UCSD-AML1 (cell line): ENCODE results near the gene GPATCH3.
"Not testable (repeated sequence)": the region's sequence is repeated elsewhere in the genome, so short reads cannot be mapped to it uniquely, and the experiment has no call there.

ENCODE experiments used
- DNase-seq: peaks from one replicate; lab custom pipeline; 2025; ENCODE audit not compliant: unreplicated experiment; lab: John Stamatoyannopoulos, UW

Gene GPATCH3

DNA sequence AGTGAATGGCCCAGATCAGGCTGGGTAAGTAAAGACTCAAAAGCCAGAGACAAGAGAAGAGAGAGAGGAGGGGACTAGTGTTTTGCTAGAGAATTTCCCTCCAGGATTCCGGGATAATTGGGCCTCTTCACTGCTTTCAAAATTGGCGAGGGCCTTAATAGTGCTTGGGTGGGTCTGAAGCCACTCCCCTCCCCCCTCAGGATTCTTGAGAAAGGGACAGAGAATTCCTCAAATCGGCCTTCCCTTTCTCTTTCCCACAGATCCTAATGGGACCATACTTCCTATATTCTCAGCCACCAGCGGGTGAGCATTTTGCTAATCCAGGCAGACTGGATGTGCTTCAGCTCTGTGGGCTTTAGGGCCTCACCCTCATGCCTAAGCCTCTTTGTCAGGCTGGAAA, 25.4 kb downstream of the GPATCH3 start:
- DNase-seq: no peak

DNA sequence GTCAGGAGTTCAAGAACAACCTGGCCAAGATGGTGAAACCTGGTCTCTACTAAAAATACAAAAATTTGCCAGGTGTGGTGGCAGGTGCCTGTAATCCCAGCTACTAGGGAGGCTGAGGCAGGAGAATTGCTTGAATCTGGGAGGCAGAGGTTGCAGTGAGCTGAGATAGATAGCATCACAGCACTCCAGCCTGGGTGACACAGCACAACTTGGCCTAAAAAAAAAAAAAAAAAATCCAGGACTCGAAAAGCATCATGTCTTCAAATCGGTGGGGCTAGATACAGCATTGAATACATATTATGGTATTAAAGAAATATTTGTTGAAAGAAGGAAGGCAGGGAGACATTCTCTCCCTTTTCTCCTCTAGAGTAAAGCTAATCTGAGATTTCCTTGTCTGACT, 27.2 kb downstream of the GPATCH3 start:
- not testable (repeated sequence) for DNase-seq

DNA sequence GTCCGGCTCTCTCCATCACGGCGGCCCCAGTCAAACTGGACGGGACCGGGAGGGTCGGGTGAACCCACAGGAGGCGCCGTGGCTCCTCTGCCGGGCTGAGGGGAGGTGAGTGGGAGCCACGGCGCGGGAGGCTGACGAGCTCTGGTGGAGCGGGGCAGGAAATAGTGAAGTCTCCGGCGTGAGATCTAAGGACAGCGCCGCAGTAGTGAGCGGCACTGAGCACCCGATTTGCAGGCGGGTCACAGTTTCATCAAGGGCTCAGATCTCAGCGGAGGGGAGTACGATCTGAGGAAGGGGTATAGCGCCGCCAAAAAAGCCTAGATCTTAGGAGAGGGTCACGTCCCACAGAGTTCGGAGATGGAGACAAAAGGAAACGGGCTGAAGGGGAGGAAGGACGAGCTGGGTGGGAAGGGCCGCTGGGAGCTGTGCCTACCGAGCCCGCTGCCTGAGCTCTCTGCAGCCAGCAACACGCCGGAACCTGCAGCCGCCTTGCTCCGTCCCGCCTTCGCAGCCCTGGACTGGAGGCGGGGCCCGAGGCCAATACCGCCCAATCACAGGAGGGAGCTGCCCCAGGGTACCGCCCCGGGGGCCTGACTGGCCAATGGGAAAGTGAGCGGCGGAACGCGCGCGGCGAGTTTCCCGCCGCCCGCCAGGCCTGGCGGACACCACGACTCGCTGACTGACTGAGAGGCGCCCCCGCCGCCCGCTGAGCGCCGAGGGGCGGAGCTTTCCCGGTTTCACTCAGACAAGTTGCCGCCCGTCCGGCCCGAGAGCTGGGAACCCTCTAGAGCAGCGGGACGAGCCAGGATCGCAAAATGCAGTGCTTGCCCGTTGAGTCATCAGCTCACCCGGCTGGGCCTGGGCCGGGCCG, 35.4 kb downstream of the GPATCH3 start:
- peak; percentile 96 for DNase-seq

DNA sequence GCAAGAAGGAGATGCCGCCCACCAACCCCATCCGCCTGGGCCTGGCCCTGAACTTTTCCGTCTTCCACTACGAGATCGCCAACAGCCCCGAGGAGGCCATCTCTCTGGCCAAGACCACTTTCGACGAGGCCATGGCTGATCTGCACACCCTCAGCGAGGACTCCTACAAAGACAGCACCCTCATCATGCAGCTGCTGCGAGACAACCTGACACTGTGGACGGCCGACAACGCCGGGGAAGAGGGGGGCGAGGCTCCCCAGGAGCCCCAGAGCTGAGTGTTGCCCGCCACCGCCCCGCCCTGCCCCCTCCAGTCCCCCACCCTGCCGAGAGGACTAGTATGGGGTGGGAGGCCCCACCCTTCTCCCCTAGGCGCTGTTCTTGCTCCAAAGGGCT, 36.6 kb downstream of the GPATCH3 start:
- no peak for DNase-seq

DNA sequence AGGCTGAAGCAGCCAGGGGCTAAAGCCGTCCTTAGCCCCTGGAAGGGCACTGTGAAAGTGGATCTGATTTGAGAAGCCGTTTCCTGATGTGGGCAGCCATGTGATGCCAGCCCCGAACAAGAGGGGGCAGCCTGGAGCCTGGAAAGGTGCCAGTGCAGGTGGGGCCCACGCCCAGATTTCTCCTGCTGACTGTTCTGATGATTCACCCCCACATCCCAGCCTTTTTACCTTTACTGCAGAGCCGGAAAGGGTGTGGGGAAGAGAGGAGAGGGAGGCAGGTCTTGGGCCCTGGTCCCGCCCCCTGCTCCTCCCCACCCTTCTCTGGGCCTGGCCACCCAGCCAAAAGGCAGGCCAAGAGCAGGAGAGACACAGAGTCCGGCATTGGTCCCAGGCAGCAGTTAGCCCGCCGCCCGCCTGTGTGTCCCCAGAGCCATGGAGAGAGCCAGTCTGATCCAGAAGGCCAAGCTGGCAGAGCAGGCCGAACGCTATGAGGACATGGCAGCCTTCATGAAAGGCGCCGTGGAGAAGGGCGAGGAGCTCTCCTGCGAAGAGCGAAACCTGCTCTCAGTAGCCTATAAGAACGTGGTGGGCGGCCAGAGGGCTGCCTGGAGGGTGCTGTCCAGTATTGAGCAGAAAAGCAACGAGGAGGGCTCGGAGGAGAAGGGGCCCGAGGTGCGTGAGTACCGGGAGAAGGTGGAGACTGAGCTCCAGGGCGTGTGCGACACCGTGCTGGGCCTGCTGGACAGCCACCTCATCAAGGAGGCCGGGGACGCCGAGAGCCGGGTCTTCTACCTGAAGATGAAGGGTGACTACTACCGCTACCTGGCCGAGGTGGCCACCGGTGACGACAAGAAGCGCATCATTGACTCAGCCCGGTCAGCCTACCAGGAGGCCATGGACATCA, 37.2 kb downstream of the GPATCH3 start, which contains the start of gene SFN:
TSS of gene SFN (plus strand) at position 369 of the 904 bp plus-strand sequence. CDS start at position 433, 64 bp downstream.
- peak; percentile 36 for DNase-seq

DNA sequence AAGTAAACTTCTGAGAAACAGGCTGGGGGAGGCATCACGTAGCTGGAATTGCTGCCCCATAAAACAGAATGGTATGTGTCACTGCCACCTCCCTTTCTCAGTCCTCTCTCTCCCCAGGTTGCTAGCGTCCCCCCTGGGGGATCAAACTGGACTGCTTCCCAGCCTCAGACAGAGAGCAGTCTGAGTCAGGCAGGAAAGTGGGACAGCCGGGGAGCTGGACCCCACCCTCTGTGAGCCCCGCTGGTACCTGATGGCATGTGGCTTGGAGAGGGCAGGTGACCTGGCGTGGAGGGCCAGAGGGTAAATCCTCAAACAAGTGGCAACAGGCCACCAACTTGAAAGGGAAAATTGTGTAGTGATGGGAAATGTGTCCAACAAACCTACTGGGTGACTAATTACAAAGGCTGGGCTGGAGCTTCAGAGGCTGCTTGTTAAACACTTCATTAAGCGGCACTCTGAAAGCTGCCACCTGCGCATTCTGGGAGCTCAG, 38.3 kb downstream of the GPATCH3 start:
- no peak for DNase-seq

DNA sequence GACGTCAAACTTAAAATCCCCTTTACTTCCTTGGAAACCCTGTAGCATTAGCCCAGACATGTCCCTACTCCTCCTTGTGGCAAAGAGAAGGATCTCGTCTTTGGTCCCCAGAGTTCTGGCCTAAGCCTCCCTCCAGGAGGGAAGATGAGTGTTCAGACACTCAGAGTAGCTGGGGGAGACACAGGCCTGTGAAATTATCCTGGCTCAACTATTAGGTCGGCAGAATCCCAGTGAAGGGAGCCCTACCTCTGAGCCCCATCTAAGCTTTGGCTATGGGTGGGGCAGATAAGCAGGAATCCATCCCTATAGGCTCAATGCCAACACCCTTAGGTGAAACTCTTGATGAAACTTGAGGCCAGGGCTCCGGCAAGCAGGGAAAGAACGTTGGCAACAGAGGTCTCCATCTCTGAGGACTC, 39.0 kb downstream of the GPATCH3 start:
- DNase-seq: no peak

DNA sequence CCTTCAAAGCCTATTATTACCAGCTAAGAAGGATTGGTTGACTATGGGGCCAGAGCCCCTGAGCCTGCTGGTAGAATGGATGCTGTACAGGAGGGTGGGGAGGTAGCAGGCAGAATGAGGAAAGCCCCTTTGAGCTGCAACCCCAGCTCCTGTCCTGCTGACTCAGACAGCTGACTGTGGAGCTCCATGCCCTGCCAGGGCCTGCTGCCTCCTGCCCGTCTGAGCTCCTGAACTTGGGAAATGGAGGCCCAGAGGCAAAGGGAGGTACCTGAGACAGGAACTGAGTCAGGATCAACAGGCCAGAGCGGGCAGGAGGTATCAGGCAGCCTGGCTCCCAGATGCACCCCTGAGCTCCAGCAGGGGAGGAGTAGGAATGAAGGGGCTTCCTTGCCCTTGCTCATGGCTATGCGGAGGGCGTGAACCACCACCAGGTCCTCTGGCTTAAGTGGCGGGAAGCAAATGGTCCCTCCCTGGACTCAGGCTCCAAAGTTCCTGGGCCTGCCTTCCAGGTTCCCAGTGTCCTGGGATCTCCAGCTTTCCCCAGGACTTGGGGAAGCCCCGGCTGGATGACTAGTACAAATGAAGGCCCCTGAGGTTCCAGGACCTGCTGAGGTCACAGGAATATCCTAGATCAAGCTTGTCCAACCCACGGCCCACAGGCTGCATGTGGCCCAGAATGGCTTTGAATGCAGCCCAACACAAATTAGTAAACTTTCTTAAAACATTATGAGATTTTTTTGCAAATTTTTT, 41.2 kb downstream of the GPATCH3 start:
- no peak for DNase-seq

DNA sequence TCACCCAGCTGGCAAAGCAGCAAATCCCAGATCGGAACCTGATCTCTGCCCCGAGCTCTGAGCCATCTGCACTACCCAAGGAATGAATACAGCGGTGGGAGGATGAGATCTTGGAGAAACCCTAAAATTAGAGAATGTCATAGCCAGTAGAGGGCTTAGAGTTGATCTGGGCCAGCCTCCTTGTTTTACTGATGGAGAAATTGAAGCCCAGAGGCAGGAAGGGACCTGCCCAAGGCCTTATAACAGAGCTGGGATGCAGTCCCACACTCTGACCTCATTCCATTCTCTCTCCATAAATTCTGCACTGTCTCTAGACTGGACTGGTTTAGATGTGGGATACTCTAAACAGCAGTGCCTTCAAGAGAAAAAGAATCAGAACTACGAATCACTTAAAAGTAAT, 42.1 kb downstream of the GPATCH3 start:
- no peak for DNase-seq

DNA sequence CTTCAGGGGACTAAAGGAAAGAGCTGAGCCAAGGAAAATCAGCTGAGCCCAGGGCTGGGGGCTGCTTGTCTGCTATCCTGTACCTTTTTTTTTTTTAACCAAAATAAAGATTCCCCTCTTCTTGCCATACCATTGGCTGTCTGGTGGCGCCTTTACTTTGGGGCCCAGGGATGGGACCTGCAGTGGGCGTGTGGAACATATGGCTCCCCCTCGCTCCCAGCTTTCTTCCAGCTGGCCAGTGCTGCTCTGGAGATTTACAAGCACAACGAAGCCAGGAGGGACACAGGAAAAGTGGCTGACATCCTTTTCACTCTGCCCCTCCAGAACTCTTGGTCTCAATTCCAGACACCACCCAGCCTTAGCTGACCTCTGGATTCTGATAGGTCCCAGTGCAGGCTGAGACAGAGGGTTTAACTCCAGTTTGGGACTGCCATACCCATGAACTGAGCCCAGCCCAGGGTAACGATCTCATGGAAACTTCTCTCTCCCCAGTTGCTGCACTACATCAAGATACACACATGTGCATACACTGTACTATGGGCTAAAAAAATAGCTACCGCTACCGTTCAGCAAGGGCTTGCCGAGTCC, 42.7 kb downstream of the GPATCH3 start:
- no peak for DNase-seq

DNA sequence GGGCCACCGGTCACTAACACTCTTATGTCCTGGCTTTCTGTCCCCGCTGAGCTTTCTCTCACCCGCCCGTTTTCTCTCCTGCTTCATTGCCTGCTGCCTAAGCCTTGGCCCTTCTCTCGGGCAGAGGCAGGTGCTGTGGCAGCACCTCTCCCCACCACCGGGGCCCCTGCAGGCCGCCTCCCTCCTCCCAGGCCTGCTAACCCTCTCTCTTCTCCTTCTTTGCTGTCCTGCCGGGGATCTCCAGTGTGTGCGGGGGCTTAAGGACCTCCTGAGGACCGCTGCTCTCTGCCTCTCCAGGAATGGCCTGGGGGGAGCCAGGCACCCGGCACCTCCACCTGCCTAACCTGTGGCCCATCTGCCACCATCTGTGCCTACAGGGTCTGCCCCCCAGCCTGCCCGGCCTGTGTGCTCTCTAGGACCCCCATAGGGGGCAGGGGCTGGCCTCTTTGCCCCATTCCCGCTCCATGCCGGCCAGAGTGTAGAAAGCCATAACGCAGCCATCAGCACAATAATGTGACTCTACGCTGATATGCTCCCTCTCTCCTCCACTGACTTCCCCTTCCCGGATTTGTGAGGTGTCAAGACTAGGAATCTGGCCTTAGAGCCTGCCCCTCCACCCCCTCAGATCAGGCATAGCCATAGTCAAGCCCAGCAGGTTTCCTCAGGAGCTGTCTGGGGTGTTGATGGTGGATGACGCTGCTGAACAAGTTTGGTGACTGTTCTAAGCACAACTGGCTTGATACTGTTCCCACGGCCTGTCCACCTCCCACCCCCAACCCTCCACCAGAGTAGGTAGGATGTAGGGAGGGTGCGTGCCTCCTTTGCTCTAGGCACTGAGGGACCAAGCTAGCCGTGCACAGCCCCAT, 43.4 kb downstream of the GPATCH3 start:
- no peak for DNase-seq

DNA sequence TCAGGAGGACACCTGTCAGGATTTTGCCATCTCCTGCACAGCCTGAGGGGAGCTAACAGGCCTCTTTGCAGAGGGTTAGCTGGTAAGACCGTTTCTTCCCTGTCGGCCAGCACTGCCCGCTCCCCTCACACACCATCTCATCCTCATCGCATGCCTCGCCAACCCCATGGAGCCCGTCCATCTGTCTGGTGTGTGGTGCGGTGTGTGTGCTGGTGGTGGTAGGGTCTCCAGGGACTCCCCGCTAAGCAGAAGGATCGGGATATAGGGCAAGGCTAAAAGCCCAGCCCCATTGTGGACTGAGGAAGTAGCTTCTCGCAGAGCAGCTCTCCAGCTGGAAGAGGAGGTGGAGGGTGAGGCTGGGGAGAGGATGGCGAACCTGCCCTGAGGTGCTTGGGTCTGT, 44.1 kb downstream of the GPATCH3 start:
- DNase-seq: no peak

DNA sequence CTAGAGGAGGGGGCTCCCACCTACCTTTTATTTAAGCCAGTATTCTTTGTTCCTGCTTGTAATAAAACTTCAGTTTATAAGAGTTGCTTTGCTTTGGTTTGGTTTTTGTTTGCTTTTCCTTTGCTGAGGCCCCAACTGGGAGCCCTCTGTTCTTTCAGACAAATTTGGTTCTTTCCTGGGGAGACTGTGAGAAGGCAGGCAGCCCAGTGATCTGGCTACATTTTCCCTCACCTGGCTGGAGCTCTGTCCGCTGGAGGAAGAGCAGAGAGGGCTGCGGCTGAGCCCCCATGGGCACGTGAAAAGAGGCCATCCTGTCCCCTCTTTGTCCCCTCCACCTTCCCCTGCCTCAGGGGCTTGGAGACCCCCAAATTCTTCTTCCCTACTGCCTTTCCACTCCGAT, 44.6 kb downstream of the GPATCH3 start:
- no peak for DNase-seq

DNA sequence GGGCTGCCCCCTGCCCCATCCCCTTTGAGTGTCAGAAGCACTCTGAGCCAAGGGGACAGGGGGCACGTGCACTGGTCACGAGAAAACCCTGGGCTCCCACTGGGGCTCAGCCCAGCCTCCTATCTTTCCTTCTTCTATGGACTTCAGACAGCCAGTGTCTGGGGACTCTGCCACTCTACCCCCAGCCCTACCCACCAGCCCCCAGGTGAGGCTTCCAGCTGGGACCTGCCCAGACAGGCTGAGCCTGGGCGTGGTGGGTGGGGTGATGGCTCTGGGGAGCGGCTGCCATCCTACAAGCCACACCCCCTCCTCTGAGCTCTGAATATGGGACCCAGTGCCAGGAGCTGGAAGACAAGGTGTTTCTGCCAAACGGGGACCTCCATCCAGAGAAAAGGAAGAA, 45.4 kb downstream of the GPATCH3 start:
- DNase-seq: no peak

DNA sequence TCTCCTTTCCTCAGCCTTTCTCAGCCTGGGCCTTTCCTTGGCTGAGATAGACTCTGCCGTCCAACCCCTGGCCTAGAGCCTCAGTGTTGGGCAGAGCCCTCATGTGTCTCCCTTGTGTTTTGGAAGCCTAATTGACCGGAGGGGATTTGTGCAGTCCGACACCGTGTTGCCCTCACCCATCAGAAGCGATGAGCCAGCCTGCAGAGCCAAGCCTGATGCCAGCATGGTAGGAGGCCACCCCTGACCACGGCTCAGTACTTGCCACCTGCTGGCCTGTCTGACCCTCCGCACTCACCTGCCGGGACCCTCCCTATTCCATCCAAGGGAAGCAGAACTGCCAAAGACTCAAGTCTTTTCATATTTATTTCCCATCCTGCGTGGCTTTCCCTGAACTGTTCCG, 46.7 kb downstream of the GPATCH3 start:
- no peak for DNase-seq

DNA sequence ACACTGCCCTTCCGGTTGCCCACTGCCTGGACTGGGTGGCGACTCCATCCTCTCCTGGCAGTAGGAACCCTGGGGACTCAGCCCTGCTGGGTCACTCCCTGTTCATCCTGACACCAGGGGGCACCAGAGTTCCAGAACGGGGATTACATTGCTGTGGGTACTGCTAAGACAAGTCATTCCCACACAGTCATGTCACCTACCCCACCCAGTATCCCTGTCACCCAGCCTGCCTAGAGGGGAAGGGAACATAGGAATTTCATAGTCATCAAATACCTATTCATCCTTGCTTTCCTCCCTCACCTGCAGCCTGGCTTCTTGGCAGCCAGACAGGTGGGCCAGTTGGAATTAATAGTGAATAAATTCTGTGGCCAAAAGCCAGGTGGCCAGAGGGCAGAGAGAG, 47.1 kb downstream of the GPATCH3 start:
- peak; percentile 72 for DNase-seq

DNA sequence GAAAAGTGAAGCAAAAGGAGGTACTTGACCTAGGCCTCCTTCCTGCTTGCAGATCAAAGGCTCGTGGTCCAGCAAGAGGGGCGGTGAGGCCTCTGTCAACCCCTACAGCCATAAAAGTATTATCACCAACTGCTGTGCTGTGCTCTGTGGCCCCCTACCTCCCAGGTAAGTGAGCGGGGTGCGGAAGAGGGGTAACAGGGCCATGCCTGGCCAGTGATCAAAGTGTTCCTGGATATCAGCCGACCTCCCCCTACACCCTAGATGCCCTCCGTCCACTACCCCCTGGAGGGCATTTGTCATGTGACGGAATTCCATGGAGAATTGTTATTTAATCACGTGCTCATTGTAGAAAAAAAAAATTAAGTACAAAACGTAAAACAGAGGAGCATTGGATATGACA, 47.6 kb downstream of the GPATCH3 start:
- no peak for DNase-seq

DNA sequence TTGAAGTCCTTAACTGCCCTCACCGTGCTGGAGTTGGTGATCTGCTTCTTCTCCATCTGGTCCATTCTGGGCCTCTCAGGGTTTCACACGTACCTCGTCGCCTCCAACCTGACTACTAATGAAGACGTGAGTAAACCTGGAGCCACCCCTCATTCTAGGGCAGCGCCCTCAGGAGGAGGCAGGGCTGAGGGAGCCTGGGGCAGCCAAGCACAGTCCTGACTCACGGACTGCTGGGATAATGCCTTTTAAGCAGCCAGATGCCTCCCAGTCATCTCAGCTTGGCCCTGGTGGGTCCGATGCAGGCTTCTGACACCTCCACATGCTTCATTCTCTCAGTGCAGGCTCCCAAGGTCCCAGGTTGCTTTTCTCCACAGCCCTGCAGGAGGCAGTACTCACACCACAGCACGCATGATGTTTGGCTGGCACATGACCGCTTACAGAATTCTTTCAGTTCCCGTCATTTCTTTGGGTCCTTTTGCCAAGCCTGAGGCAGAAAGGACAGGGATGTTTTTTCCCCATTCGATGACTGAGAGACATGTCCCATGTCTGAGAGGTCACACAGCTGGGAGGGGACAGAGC, 49.1 kb downstream of the GPATCH3 start:
- DNase-seq: no peak
